Hepatocyte (in vitro differentiated cells): ENCODE data around the gene ADCY2.

Experiments used
- CTCF ChIP-seq: fragments of 200-600 bp; sonication (generic); IDR thresholded peaks from 2 replicates; pipeline ENCODE4 v1.5.1; 2016; ENCODE audit warnings: antibody characterized with exemption, mild to moderate bottlenecking; ENCODE audit not compliant: poor library complexity
- EZH2 ChIP-seq: fragments of 200-600 bp; sonication (generic); IDR thresholded peaks from 2 replicates; pipeline ENCODE4 v1.6.1; 2016; ENCODE audit warnings: antibody characterized with exemption, mild to moderate bottlenecking, borderline replicate concordance
- EZH2phosphoT487 ChIP-seq: fragments of 200-600 bp; sonication (generic); IDR thresholded peaks from one replicate; pipeline ENCODE4 v1.6.1; 2018; ENCODE audit warnings: antibody characterized with exemption, mild to moderate bottlenecking, low read depth, moderate library complexity; ENCODE audit not compliant: unreplicated experiment, severe bottlenecking

GRCh38 chr5:7751874-7752273 is 355.9 kb downstream of the ADCY2 start:
- TF ChIP-seq EZH2 (no peak), CTCF (no peak), EZH2phosphoT487 (no peak)
